Gastroesophageal sphincter (tissue), 3 donors: ENCODE results near the gene PRDM16.

Experiments
- EP300 ChIP-seq: sonication (generic); formaldehyde crosslinking; IDR thresholded peaks from one replicate; pipeline ENCODE4 v1.6.1; 2017; ENCODE audit warnings: antibody characterized with exemption, mild to moderate bottlenecking
- POLR2A ChIP-seq, 2 donors: fragments of 450-650 bp; IDR thresholded peaks; one replicate each; pipeline ENCODE4 v1.6.1; 2017; ENCODE audit warnings: antibody characterized with exemption in 2 of 2, mild to moderate bottlenecking in 2 of 2, moderate library complexity in 1 of 2
- POLR2AphosphoS5 ChIP-seq: sonication (generic); formaldehyde crosslinking; IDR thresholded peaks from one replicate; pipeline ENCODE4 v1.6.1; 2017; ENCODE audit warnings: antibody characterized with exemption
- TF ChIP-seq, protein P1 (sequence below), 4 experiments: fragments of 200-600 bp in 2 of 4; fragments of 450-650 bp in 2 of 4; sonication (generic) in 1 of 4; IDR thresholded peaks; one replicate each; pipeline ENCODE4 v1.5.1; 2017 to 2019; ENCODE audit warnings: antibody characterized with exemption in 4 of 4, mild to moderate bottlenecking in 2 of 4, moderate library complexity in 2 of 4

- TF ChIP-seq POLR2A (IDR thresholded peaks at IDR 0.05) = no peak
- TF ChIP-seq, protein P1, sequence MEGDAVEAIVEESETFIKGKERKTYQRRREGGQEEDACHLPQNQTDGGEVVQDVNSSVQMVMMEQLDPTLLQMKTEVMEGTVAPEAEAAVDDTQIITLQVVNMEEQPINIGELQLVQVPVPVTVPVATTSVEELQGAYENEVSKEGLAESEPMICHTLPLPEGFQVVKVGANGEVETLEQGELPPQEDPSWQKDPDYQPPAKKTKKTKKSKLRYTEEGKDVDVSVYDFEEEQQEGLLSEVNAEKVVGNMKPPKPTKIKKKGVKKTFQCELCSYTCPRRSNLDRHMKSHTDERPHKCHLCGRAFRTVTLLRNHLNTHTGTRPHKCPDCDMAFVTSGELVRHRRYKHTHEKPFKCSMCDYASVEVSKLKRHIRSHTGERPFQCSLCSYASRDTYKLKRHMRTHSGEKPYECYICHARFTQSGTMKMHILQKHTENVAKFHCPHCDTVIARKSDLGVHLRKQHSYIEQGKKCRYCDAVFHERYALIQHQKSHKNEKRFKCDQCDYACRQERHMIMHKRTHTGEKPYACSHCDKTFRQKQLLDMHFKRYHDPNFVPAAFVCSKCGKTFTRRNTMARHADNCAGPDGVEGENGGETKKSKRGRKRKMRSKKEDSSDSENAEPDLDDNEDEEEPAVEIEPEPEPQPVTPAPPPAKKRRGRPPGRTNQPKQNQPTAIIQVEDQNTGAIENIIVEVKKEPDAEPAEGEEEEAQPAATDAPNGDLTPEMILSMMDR (IDR thresholded peaks at IDR 0.05) = no peak
- no peak for TF ChIP-seq EP300
- no peak for TF ChIP-seq POLR2AphosphoS5
These were observed 412.0 kb downstream of the PRDM16 start for GRCh38 chr1:3481046-3481445.
